ENCODE measurements around the gene HOXA13.

The HOXA13 gene

GRCh38 chr7:27146491-27147198 lies 53.2 kb downstream of the HOXA13 start:
- no peak for DNase-seq

GRCh38 chr7:27145914-27146412 lies 53.9 kb downstream of the HOXA13 start:
- no peak for DNase-seq

GRCh38 chr7:27145165-27145913 lies 54.6 kb downstream of the HOXA13 start:
- DNase-seq = no peak

GRCh38 chr7:27144781-27145164 lies 55.1 kb downstream of the HOXA13 start:
- no peak for DNase-seq
